ENCODE measurements around the gene RBSN.

RBSN gene

GRCh38 chr3:15064835-15065549 lies 34.0 kb downstream of the RBSN start, which contains the start of gene MRPS25 (continued):
- no peak for TF ChIP-seq ZNF248 (tag by site-specific recombination; IDR thresholded peaks at IDR 0.05)
- TF ChIP-seq ZNF626 (tag by site-specific recombination; IDR thresholded peaks at IDR 0.05) = no peak
- no peak for TF ChIP-seq ZNF791 (tag by site-specific recombination; IDR thresholded peaks at IDR 0.05)
- no peak for TF ChIP-seq ZNF624 (tag by site-specific recombination; IDR thresholded peaks at IDR 0.05)
- TF ChIP-seq ZNF768 (tag by site-specific recombination; IDR thresholded peaks at IDR 0.05) = no peak
- TF ChIP-seq ZNF302 (tag by site-specific recombination; IDR thresholded peaks at IDR 0.05; ENCODE audit: low read depth) = no peak
- no peak for TF ChIP-seq BCL11A (tag by site-specific recombination; IDR thresholded peaks at IDR 0.05; ENCODE audit: low read depth)
- TF ChIP-seq TCF7L2 (IDR thresholded peaks at IDR 0.05; ENCODE audit: borderline replicate concordance, low read depth, low read length) = no peak
- no peak for TF ChIP-seq ZNF664 (tag by site-specific recombination; IDR thresholded peaks at IDR 0.05)
- TF ChIP-seq KLF9 (tag by site-specific recombination; IDR thresholded peaks at IDR 0.05; ENCODE audit: low read depth) = 0 out of 2 replicates have a peak, but pooled peaks have one; percentile 19
- TF ChIP-seq SETDB1 (IDR thresholded peaks at IDR 0.05; ENCODE audit: insufficient read length, low read length) = no peak
- no peak for TF ChIP-seq ZNF596 (tag by site-specific recombination; IDR thresholded peaks at IDR 0.05)
- TF ChIP-seq, protein P1, sequence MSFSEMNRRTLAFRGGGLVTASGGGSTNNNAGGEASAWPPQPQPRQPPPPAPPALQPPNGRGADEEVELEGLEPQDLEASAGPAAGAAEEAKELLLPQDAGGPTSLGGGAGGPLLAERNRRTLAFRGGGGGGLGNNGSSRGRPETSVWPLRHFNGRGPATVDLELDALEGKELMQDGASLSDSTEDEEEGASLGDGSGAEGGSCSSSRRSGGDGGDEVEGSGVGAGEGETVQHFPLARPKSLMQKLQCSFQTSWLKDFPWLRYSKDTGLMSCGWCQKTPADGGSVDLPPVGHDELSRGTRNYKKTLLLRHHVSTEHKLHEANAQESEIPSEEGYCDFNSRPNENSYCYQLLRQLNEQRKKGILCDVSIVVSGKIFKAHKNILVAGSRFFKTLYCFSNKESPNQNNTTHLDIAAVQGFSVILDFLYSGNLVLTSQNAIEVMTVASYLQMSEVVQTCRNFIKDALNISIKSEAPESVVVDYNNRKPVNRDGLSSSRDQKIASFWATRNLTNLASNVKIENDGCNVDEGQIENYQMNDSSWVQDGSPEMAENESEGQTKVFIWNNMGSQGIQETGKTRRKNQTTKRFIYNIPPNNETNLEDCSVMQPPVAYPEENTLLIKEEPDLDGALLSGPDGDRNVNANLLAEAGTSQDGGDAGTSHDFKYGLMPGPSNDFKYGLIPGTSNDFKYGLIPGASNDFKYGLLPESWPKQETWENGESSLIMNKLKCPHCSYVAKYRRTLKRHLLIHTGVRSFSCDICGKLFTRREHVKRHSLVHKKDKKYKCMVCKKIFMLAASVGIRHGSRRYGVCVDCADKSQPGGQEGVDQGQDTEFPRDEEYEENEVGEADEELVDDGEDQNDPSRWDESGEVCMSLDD (tag by site-specific recombination; IDR thresholded peaks at IDR 0.05) = peak; percentile 94
- TF ChIP-seq, protein P2, sequence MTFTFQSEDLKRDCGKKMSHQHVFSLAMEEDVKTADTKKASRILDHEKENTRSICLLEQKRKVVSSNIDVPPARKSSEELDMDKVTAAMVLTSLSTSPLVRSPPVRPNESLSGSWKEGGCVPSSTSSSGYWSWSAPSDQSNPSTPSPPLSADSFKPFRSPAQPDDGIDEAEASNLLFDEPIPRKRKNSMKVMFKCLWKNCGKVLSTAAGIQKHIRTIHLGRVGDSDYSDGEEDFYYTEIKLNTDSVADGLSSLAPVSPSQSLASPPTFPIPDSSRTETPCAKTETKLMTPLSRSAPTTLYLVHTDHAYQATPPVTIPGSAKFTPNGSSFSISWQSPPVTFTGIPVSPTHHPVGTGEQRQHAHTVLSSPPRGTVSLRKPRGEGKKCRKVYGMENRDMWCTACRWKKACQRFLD (tag by site-specific recombination; IDR thresholded peaks at IDR 0.05) = no peak
- TF ChIP-seq RBAK (tag by site-specific recombination; IDR thresholded peaks at IDR 0.05) = no peak
- TF ChIP-seq ZNF707 (tag by site-specific recombination; IDR thresholded peaks at IDR 0.05) = no peak
- 0 out of 2 replicates have a peak, but pooled peaks have one; percentile 44 for TF ChIP-seq ZNF660 (tag by site-specific recombination; IDR thresholded peaks at IDR 0.05)
- peak; percentile 78 for TF ChIP-seq GLIS1 (tag by site-specific recombination; IDR thresholded peaks at IDR 0.05)
- TF ChIP-seq ZNF292 (tag by site-specific recombination; IDR thresholded peaks at IDR 0.05; ENCODE audit: borderline replicate concordance, low read depth) = no peak
- no peak for TF ChIP-seq ZNF146 (tag by site-specific recombination; IDR thresholded peaks at IDR 0.05)
- TF ChIP-seq ZNF529 (tag by site-specific recombination; IDR thresholded peaks at IDR 0.05; ENCODE audit: insufficient replicate concordance) = no peak
- no peak for TF ChIP-seq ZNF544 (tag by site-specific recombination; IDR thresholded peaks at IDR 0.05)
- no peak; the same call in 1 of the 2 replicates for TF ChIP-seq SP3 (tag by site-specific recombination; IDR thresholded peaks at IDR 0.05)
- no peak for TF ChIP-seq FEZF1 (tag by site-specific recombination; IDR thresholded peaks at IDR 0.05)
- no peak for TF ChIP-seq ZNF23 (tag by site-specific recombination; IDR thresholded peaks at IDR 0.05; ENCODE audit: borderline replicate concordance)
- TF ChIP-seq, protein P3, sequence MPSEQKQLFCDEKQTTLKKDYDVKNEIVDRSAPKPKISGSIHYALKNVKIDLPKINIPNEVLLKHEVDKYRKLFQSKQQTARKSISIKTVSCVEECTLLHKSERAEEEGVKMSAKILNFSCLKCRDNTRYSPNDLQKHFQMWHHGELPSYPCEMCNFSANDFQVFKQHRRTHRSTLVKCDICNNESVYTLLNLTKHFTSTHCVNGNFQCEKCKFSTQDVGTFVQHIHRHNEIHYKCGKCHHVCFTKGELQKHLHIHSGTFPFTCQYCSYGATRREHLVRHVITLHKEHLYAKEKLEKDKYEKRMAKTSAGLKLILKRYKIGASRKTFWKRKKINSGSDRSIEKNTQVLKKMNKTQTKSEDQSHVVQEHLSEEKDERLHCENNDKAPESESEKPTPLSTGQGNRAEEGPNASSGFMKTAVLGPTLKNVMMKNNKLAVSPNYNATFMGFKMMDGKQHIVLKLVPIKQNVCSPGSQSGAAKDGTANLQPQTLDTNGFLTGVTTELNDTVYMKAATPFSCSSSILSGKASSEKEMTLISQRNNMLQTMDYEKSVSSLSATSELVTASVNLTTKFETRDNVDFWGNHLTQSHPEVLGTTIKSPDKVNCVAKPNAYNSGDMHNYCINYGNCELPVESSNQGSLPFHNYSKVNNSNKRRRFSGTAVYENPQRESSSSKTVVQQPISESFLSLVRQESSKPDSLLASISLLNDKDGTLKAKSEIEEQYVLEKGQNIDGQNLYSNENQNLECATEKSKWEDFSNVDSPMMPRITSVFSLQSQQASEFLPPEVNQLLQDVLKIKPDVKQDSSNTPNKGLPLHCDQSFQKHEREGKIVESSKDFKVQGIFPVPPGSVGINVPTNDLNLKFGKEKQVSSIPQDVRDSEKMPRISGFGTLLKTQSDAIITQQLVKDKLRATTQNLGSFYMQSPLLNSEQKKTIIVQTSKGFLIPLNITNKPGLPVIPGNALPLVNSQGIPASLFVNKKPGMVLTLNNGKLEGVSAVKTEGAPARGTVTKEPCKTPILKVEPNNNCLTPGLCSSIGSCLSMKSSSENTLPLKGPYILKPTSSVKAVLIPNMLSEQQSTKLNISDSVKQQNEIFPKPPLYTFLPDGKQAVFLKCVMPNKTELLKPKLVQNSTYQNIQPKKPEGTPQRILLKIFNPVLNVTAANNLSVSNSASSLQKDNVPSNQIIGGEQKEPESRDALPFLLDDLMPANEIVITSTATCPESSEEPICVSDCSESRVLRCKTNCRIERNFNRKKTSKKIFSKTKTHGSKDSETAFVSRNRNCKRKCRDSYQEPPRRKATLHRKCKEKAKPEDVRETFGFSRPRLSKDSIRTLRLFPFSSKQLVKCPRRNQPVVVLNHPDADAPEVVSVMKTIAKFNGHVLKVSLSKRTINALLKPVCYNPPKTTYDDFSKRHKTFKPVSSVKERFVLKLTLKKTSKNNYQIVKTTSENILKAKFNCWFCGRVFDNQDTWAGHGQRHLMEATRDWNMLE (tag by site-specific recombination; conservative IDR thresholded peaks at IDR 0.05; ENCODE audit: low read depth) = 0 out of 2 replicates have a peak, but pooled peaks have one; percentile 19
- TF ChIP-seq, protein P4, sequence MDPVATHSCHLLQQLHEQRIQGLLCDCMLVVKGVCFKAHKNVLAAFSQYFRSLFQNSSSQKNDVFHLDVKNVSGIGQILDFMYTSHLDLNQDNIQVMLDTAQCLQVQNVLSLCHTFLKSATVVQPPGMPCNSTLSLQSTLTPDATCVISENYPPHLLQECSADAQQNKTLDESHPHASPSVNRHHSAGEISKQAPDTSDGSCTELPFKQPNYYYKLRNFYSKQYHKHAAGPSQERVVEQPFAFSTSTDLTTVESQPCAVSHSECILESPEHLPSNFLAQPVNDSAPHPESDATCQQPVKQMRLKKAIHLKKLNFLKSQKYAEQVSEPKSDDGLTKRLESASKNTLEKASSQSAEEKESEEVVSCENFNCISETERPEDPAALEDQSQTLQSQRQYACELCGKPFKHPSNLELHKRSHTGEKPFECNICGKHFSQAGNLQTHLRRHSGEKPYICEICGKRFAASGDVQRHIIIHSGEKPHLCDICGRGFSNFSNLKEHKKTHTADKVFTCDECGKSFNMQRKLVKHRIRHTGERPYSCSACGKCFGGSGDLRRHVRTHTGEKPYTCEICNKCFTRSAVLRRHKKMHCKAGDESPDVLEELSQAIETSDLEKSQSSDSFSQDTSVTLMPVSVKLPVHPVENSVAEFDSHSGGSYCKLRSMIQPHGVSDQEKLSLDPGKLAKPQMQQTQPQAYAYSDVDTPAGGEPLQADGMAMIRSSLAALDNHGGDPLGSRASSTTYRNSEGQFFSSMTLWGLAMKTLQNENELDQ (tag by site-specific recombination; IDR thresholded peaks at IDR 0.05; ENCODE audit: low read depth) = no peak
- TF ChIP-seq ZNF48 (tag by site-specific recombination; IDR thresholded peaks at IDR 0.05) = no peak
- no peak for TF ChIP-seq ZNF549 (tag by site-specific recombination; IDR thresholded peaks at IDR 0.05)
- no peak for TF ChIP-seq PRDM1 (tag by site-specific recombination; IDR thresholded peaks at IDR 0.05)

Data from HEK293 (cell line).